Mammary epithelial cell (primary cell): ENCODE results near the gene ZNRF1.

Experiments
- CTCF ChIP-seq, 2 donors: IDR thresholded peaks in 1 of 2; conservative IDR thresholded peaks in 1 of 2; 2 replicates each; pipeline ENCODE4 v1.5.1; 2011 to 2012; ENCODE audit warnings: inconsistent platforms in 2 of 2, low read length in 2 of 2, mild to moderate bottlenecking in 2 of 2, control low read depth in 1 of 2, low read depth in 1 of 2; ENCODE audit not compliant: insufficient read depth in 1 of 2; ENCODE audit errors: extremely low read depth in 1 of 2
- EZH2 ChIP-seq: IDR thresholded peaks from 2 replicates; pipeline ENCODE4 v1.6.1; 2012; ENCODE audit warnings: low read length, inconsistent platforms, borderline replicate concordance

- TF ChIP-seq CTCF (conservative IDR thresholded peaks at IDR 0.05 in 1 of 2, IDR thresholded peaks at IDR 0.05 in 1 of 2; ENCODE audit: extremely low read depth in 1 of 2, insufficient read depth in 1 of 2, low read depth in 1 of 2, low read length in 2 of 2) (no peak), EZH2 (no peak)
These were observed 145.1 kb downstream of the ZNRF1 start for GRCh38 chr16:75143941-75144340.
